Umbilical cord (tissue), 2 donors: ENCODE results near the gene VASH1. TPM values are rescaled to one million over a fixed set of nuclear protein-coding genes. Genes with fewer than 3 reads are reported as not detected.

Experiments used
- DNase-seq: peaks from one replicate; pipeline ENCODE4 v3.0.0-alpha.2; 2015; ENCODE audit warnings: low spot score
- total RNA-seq: library from RNA; depleted of rRNA; stranded (reverse); fragments of >200 nt; gene quantifications from one replicate; pipeline ENCODE4 v1.2.3, GENCODE V29; 2014; ENCODE audit warnings: low replicate concordance; ENCODE audit not compliant: insufficient read depth

VASH1 gene
- total RNA-seq, 1 donor from 2014 or later = 17.3 TPM

GRCh38 chr14:76782885-76783566 is 21.8 kb downstream of the VASH1 start:
- no peak for DNase-seq

DNA sequence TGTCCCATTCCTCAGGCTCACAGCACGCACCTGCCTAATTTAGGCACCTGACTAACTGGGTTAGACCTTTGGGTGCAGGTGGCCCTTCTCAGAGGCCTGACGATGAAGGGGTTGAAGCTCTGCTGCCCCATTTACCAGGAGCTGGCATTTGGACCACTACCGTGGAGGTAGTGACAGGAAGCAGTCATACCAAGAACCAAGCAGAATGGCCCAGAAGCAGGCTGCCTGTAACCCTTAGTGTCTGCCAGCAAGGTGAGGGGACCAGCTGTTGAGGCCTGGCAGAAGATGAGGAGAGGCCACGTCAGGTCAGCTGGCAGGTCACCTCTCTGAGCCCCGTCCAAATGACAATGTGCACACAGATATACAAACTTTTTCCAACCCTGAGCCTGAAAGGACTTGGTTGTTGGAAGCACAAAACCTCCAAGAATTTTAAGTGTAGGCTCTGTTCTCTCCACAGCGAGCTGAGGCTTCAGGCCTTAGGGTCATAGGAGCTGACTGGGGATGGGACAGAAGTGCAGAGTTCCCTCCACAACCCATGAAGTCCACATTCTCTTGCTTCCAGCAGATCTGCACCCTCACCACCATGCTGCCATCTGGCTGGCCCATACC is 23.1 kb downstream of the VASH1 start:
- no peak for DNase-seq

DNA sequence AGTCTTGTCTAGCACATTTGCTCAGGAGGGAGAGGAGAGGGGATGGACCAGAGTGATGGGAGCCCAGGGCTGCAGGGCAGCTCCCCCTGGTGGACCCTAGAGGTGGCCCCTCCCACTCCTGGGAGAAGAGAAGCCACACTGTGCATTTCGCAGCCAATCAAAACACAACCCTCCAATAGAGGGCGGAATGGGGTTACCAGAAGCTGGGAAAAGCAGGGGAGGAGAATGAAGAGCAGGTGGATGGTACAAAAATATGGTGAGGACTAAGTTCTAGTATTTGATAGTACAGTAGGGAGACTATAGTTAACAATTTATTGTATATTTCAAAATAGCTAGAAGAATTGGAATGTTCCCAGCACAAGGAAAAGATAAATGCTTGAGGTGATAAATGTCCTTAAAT is 23.6 kb downstream of the VASH1 start:
- DNase-seq = peak; percentile 70

DNA sequence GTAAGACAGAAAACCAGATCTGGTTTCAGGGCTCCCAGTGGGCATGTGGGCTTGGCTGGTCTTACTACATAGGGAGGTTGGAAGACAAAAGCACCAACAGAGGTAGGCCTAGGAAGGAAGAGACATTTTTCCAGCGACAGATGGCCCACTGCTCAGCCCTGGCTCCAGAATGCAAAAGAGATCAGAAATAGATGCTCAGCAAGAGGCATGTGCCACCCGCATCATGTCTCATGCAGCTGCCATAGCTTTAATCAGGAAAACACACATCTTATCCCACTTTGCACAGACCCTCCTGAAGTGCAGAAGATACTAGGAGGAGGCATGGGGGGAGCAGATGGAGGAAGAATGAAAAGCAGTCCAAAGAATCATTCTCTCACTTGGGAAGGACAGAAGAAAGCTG is 25.3 kb downstream of the VASH1 start:
- DNase-seq = no peak

DNA sequence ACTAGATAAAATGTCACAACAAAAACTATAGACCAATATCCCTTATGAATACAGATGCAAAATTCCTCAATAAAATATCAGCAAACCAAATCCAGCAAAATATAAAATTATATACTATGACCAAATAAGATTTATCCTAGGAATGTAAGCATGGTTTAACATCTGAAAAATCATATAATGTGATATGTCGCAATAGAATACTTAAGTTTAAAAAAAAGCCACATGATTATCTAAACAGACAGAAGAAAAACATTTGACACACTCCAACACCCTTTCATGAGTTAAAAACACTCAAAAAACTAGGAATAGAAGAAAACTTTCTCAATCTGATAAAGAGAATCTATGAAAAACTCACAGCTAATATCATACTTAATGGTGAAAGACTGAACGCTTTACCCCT is 31.2 kb downstream of the VASH1 start:
- DNase-seq = no peak

GRCh38 chr14:76793324-76793723 is 32.1 kb downstream of the VASH1 start:
- DNase-seq = no peak

- no peak for DNase-seq
Observed at GRCh38 chr14:76793956-76794355, 32.7 kb downstream of the VASH1 start.

DNA sequence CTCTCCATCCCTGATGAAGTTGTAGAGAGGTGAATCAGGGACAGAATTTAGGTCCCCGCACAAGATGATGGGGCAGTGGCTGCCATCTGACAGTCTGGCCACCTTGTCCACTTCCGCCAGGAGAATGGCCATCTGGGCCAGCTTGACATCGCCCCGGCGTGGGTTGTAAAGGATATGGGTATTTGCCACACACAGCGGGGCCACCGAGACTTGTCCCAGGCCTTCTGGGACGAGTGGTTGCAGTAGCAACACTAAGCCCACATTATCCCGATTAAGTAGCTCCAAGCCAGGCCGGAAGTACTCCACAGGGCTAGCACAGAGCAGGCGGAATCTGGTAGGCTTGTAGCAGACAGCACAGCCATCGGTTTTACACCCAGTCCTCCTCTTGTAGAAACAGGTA is 45.2 kb downstream of the VASH1 start:
- DNase-seq = no peak

DNA sequence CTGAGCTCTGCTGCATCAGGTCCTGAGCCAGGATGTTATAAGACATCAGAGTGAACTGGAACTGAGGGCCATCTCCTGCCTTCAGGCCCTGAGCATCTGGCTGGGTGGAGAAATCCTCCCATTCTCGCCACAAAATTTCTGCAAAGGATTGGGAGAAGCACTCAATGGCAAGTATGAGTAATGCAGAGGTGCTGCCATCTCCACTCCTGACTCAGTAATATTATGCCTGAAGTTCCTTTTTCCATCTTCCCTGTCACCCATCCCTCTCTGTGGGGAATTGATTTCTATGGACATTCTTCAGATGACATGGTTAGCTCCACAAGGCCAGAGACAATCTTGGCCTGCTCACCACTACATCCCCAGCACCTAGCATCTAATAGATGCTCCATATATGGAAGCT is 46.7 kb downstream of the VASH1 start:
- DNase-seq = no peak

- no peak for DNase-seq
Observed at GRCh38 chr14:76808990-76809389, 47.7 kb downstream of the VASH1 start.

DNA sequence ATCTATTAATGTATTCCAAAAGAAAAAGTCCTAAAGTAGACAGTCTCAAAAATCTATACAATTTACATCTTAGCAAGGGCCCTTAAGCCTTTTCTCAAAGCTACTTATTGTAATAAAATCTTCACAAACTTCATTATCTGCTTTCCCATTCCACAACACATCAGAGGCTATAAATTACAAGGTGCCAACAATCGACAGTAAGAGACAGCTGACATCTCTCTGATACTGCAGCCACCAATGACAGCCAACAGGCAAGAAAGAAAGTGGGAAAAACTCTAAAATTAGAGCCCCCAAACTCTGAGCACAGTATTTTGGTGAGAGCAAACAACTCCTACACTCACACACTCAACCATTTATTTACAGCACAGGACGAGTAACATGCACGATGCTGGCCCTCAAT is 49.3 kb downstream of the VASH1 start:
- no peak for DNase-seq

GRCh38 chr14:76810953-76811400 is 49.7 kb downstream of the VASH1 start:
- DNase-seq = peak; percentile 42

DNA sequence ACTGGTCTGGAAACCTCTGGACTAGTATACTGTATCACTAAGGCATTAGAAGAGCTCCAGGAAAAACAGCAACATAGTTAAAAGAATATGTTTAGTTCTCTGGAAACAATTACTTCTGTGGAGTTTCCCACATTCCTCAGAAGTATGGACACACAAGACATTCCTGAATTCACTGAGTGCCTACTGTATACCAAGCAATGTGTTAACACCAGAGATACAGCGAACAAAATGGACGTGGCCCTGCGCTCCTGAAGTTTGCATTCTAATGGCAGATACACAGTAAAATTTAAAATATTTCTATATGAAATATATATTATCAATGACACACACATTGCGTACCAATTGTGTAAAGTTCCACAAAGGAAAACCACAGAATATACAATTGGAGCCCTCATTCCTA is 50.3 kb downstream of the VASH1 start:
- no peak for DNase-seq

DNA sequence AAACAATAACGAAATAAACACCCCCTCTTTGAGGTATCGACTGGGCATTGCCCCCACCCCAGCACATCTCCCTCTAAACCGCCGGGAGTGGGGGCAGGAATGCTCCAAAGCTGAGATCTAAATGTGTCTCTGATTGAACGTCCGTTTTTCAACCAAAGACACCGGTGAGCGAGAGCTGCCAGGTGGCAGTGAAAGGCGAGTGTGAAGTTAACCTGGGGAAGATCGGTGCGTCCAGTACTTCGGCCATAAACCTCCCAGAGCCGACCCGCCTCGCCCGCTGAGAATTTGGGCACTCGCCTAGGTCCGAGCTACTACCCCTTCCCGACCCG is 50.8 kb downstream of the VASH1 start:
- peak; percentile 7 for DNase-seq

DNA sequence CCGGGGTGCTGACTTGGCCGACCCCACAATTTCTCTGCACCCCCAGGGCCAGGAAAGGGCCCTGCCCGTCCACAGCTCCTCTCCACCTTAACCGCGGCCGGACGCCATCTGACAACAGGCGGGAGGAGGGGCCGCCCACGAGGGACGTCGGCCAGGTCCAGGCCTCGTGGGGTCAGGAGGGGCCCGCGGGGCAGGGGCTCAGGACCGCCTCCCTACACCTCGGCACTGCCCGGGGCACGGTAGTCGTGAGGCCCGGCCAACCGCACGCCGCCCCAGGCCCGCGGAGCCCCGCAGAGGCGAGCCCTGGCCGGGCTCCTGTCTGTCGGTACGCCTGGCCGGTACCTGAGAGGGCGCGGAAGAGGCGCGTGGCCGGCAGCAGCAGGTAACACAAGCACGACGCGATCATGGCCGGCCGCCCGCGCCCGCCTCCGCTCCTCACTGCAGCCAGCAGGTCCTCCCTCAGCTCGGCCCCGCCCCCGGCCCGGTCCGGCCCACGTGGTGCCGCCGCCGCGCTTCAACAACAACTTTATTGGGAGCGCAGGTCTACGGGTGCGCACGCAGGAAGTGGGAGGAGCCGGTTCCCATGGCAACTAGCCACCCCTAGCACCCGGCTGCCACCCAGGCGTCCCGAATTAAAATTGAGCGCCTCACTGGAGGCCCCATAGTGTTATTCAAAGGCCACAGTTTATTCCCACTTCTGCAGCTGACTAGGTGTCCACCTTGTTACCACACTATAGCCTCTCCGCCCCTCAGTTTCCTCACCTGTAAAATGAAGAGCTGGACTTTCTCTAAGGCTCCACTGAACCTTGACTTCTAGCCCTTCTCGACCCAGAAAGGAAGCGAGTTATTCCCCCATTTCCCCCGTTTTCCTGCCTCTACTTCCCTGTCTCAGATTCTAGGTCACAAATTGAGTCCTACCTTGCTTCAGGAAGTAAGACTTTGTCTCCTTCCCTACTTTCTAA is 51.4 kb downstream of the VASH1 start, which contains the start of gene ANGEL1:
TSS of gene ANGEL1 (minus strand) at position 461 of the 962 bp plus-strand sequence. CDS start at position 406, 55 bp downstream.
- peak; percentile 95 for DNase-seq

DNA sequence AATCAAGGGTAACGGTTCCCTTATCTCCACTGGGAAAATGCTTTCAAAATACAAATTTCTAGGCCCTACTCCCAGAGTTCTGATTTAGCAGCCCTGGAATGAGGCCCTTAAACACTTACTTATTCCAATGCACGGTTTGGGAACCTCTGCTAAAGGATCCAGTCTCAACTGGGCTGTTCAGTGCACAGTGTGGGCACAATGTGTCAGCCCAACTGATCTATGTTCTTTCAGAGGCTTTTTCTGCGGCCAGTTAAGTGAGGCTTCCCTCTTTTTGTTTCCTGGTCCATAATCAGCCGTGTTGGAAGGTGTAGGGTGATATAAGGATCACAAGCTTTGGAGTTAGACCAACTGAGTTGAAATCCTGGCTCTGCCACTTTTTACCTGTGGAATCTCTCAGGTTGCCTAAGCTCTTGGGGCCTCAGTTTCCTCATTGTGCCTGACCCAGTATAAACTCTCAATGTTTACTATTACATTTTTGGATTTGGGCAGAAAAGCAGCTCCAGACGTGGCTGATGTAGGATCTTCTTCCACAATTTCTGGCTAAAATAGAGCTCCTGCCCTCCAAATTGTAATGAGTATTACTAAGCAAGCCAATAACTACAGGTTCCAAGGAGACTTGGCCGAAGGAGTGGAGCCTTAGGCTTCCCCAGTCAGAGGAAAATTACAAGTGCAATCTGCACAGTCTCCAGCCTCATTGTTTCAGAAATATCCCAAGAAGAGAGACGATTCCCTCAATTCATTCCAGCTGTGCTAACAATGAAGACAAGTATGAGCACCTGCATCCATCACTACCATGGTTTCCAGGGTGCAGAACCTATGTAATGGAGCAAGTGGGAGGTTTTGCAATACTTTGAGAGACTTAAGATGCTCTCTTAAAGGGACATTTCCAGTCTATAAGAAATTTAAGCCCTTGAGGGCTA is 53.7 kb downstream of the VASH1 start:
- no peak for DNase-seq

GRCh38 chr14:76820700-76821099 is 59.4 kb downstream of the VASH1 start:
- no peak for DNase-seq

DNA sequence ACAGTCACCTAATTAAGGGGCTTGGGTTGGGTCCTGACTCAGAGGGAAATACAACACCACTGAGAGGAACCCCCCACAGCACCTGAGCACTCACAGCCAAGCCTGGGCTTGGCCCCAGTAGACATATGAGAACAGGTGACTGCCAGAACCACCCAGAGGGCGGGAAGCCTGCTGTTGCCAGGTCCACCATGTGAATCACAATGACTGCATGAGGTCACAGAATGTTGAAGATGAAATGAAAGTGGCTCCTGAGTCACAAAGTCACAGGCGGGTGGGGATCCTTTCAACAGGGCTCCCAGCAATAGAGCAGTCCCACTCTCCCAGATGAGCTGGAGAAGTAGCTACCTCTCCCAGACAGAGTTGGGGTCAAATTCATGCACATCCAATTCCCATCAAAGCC is 64.9 kb downstream of the VASH1 start, which contains the start of gene LRRC74A:
TSS of gene LRRC74A (plus strand) at position 287 of the 400 bp plus-strand sequence. CDS start 290 bp downstream, outside the sequence.
- no peak for DNase-seq

DNA sequence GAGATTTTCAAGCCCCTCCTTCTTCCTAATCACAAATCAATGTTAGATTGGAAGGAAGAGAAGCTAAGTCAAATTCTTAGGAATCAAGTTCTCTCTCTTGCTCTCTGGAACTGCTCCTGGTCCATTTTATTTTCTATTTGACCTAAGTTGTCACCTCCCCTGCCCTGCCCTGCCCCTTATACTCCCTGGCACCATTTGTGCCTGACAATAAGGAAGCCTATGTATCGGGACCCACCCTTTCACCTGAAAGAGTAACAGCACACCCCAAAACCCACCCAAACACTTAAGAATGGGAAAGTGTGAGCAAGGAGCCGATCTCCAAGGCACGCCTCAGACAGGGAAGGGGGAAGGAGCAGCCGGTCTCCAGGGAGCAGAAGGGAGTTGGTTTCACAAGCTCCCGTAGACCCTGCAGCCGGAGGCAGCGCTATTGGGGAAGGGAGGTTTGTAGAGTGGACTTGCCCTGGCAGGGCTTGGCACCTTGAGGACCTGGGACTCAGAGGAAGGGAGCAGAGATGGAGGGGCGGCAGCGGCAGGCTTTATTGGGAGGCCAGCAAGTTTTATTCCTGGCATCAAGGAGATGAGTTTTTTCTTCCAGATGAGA is 66.5 kb downstream of the VASH1 start:
- peak; percentile 8 for DNase-seq

GRCh38 chr14:76828339-76829012 is 67.2 kb downstream of the VASH1 start:
- DNase-seq = peak; percentile 19
